ENCODE data around the gene DHRS3.

DNA sequence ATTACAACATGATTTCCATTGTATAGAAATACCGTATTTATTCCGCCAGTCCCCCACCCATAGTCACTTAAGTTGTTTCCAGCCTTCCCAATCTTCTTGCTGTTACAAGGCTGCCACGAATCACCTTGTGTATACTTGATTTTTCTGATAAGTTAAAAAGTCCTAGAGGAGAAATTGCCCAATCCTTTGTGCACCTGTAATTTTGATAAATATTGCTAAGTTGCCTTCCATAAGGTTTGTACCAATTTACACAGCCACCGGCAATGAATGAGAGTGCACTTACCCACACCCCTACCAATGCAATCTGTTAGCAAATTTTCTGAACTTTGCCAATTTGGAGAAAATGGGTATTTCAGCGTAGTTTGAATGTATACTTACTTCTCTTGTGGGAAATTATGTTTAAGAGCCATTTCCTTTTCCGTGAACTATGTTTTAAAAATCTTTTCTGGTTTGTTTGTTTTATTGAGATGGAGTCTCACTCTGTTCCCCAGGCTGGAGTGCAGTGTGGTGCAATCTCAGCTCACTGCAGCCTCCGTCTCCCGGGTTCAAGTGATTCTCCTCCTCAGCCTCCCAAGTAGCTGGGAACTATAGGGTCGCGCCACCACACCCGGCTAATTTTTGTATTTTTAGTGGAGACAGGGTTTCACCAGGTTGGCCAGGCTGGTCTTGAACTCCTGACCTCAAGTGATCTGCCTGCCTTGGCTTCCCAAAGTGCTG lies 87.4 kb downstream of the DHRS3 start:
- TF ChIP-seq POLR2A (IDR thresholded peaks at IDR 0.05) (no peak), CTCF (IDR thresholded peaks at IDR 0.05) (no peak), POLR2AphosphoS5 (IDR thresholded peaks at IDR 0.05) (no peak)

Data from suprapubic skin (tissue), 4 donors.